ENCODE results near the gene NT5DC3. TPM values are rescaled to one million over a fixed set of nuclear protein-coding genes. Genes with fewer than 3 reads are reported as not detected.
A peak's percentile ranks its signal among the peaks of the same experiment; 100 is the strongest.
"Not testable (repeated sequence)": the region's sequence is repeated elsewhere in the genome, so short reads cannot be mapped to it uniquely, and the experiment has no call there.

The NT5DC3 gene
- total RNA-seq, 1 donor from 2014 or later: 3.1 TPM

- DNase-seq (ENCODE audit: missing footprints) (no peak), ATAC-seq (no peak)
- intact Hi-C loops (cut with DNase I): no loop called here
Measured at GRCh38 chr12:103817791-103818190, 23.2 kb downstream of the NT5DC3 start.

- DNase-seq (ENCODE audit: missing footprints): no peak
- ATAC-seq: no peak
- intact Hi-C loops (cut with DNase I): no loop called here
Measured at GRCh38 chr12:103816663-103817062, 24.4 kb downstream of the NT5DC3 start.

- intact Hi-C loops (cut with DNase I): no loop called here
- ATAC-seq (no peak), DNase-seq (ENCODE audit: missing footprints) (no peak)
Measured at GRCh38 chr12:103814436-103814835, 26.6 kb downstream of the NT5DC3 start.

- intact Hi-C loops (cut with DNase I): no loop called here
- ATAC-seq (peak; percentile 28), DNase-seq (ENCODE audit: missing footprints) (no peak)
Measured at GRCh38 chr12:103813949-103814348, 27.1 kb downstream of the NT5DC3 start.

GRCh38 chr12:103813426-103813825 is 27.6 kb downstream of the NT5DC3 start:
- intact Hi-C loops (cut with DNase I): no loop called here
- ATAC-seq (no peak), DNase-seq (ENCODE audit: missing footprints) (no peak)

GRCh38 chr12:103812789-103813188 is 28.2 kb downstream of the NT5DC3 start:
- intact Hi-C loops (cut with DNase I): no loop called here
- DNase-seq (ENCODE audit: missing footprints) (no peak), ATAC-seq (no peak)

- intact Hi-C loops (cut with DNase I): no loop called here
- ATAC-seq (no peak), DNase-seq (ENCODE audit: missing footprints) (no peak)
Measured at GRCh38 chr12:103811791-103812190, 29.2 kb downstream of the NT5DC3 start.

GRCh38 chr12:103810111-103810510 is 30.9 kb downstream of the NT5DC3 start:
- DNase-seq (ENCODE audit: missing footprints) (no peak), ATAC-seq (no peak)
- intact Hi-C loops (cut with DNase I): no loop called here

GRCh38 chr12:103809639-103810038 is 31.4 kb downstream of the NT5DC3 start:
- DNase-seq (ENCODE audit: missing footprints); intact Hi-C loops (cut with DNase I); ATAC-seq: not testable (repeated sequence)

GRCh38 chr12:103809154-103809553 is 31.9 kb downstream of the NT5DC3 start:
- DNase-seq (ENCODE audit: missing footprints): no peak
- ATAC-seq: no peak
- intact Hi-C loops (cut with DNase I): no loop called here

GRCh38 chr12:103808239-103808880 is 32.7 kb downstream of the NT5DC3 start:
- DNase-seq (ENCODE audit: missing footprints) (no peak), ATAC-seq (no peak)
- intact Hi-C loops (cut with DNase I): no loop called here

- intact Hi-C loops (cut with DNase I): no loop called here
- ATAC-seq (no peak), DNase-seq (ENCODE audit: missing footprints) (no peak)
Measured at GRCh38 chr12:103807561-103808238, 33.3 kb downstream of the NT5DC3 start.

GRCh38 chr12:103806803-103807202 is 34.2 kb downstream of the NT5DC3 start:
- DNase-seq (ENCODE audit: missing footprints) (no peak), ATAC-seq (no peak)
- intact Hi-C loops (cut with DNase I): no loop called here

- ATAC-seq: no peak
- DNase-seq (ENCODE audit: missing footprints): no peak
- intact Hi-C loops (cut with DNase I): no loop called here
Measured at GRCh38 chr12:103805655-103806360, 35.2 kb downstream of the NT5DC3 start.

GRCh38 chr12:103803847-103804246 is 37.2 kb downstream of the NT5DC3 start:
- DNase-seq (ENCODE audit: missing footprints) (no peak), ATAC-seq (no peak)
- intact Hi-C loops (cut with DNase I): no loop called here

GRCh38 chr12:103802586-103802886 is 38.5 kb downstream of the NT5DC3 start:
- ATAC-seq (no peak), DNase-seq (ENCODE audit: missing footprints) (no peak)
- intact Hi-C loops (cut with DNase I): no loop called here

GRCh38 chr12:103801709-103802585 is 39.1 kb downstream of the NT5DC3 start:
- DNase-seq (ENCODE audit: missing footprints) (no peak), ATAC-seq (no peak)
- intact Hi-C loops (cut with DNase I): no loop called here

- peak; percentile 71 for ATAC-seq
- peak; percentile 82 for DNase-seq (ENCODE audit: missing footprints)
- intact Hi-C loops (cut with DNase I): no loop called here
Measured at GRCh38 chr12:103799857-103800771, 40.9 kb downstream of the NT5DC3 start.
